Anterior cingulate cortex (tissue), 58 donors: ENCODE results near the gene ARHGEF7.

ENCODE experiments used
- DNase-seq, 58 donors: peaks; one replicate each; lab custom pipeline; 2025; lab: John Stamatoyannopoulos, UW

ARHGEF7 gene

GRCh38 chr13:111165241-111166010 lies 50.3 kb downstream of the ARHGEF7 start:
- DNase-seq, result no peak

- no peak for DNase-seq
Observed at GRCh38 chr13:111166882-111167675, 52.0 kb downstream of the ARHGEF7 start.

GRCh38 chr13:111168107-111168506 lies 53.0 kb downstream of the ARHGEF7 start:
- no peak for DNase-seq

GRCh38 chr13:111171112-111171511 lies 56.0 kb downstream of the ARHGEF7 start:
- no peak for DNase-seq

DNA sequence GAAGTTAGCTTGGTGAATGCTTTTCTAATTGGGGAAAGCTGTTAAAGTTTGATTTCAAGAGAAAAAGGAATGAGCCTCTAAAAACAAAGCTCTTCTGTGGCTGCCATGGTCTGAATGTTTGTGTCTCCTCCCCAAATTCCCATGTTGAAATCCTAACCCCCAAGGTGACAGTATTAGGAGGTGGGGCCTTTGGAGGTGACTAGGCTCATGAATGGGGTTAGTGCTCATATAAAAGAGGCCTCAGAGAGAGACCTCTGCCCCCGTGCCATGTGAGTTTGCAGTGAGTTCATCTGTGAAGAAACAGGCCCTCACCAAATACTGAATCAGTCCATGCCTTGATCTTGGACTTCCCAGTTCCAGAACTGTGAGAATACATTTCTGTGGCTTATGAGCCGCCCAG lies 56.5 kb downstream of the ARHGEF7 start:
- DNase-seq, result no peak

GRCh38 chr13:111174377-111175114 lies 59.4 kb downstream of the ARHGEF7 start:
- DNase-seq, result peak in 5 of 58 donors; percentile 1 to 23 (median 12)

GRCh38 chr13:111175372-111175771 lies 60.3 kb downstream of the ARHGEF7 start:
- DNase-seq, result no peak

- DNase-seq, result no peak
Observed at GRCh38 chr13:111175935-111176334, 60.8 kb downstream of the ARHGEF7 start.

DNA sequence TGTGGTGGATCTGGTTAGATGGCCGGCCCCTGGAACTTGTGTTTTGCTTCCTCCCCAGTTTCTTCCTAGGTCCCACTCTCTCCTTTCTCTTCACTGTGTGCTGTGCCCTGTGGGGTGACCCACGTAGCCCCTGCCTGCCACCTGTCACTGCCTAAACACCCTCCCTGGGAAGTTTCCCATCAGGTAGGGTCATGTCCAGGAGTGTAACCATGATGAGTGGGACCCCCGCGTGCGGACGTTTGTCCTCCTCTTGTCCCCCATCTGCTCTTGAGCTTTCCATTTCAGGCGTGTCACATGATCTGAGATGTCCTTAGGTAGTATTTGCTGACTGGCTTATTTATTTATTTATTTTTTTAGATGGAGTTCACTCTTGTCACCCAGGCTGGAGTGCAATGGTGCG lies 61.3 kb downstream of the ARHGEF7 start:
- DNase-seq, result no peak

DNA sequence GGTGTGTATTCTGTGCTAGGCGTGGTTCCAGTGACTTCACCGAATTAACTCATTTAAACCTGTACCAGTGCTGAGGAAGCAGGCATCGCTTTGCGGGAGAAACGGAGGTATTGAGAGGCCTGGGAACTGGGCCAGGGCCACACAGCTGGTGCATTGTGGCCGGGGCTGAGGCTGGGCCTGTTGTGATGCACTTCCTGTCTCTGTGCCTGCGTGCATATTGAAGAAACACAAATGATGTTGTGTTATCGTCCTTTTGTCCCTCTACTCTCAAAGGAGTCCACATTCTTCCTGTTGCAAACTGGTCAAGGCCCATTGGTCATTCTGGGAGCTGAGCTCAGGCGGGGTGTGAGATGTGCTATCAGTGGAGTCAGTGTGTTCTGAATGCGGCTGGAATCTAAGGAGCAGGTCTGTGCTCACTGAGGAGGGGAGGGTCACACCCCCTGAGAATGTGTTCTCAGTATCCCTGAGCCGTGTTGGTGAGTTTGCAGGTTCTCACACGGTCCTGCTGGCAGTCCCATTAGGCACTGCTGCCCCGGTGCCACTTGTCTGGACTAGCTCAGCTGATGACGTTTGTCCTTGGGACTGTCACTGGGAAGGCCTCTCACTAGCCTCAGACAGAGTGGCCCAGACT lies 62.1 kb downstream of the ARHGEF7 start:
- peak in 45 of 58 donors; percentile 19 to 85 (median 58) for DNase-seq

- DNase-seq, result no peak
Observed at GRCh38 chr13:111177921-111178320, 62.8 kb downstream of the ARHGEF7 start.

GRCh38 chr13:111178402-111178801 lies 63.3 kb downstream of the ARHGEF7 start:
- peak in 8 of 58 donors; percentile 7 to 38 (median 12) for DNase-seq

GRCh38 chr13:111179908-111180760 lies 65.0 kb downstream of the ARHGEF7 start:
- DNase-seq, result no peak

GRCh38 chr13:111181977-111182376 lies 66.9 kb downstream of the ARHGEF7 start:
- no peak for DNase-seq

GRCh38 chr13:111183087-111183645 lies 68.1 kb downstream of the ARHGEF7 start:
- DNase-seq, result no peak

DNA sequence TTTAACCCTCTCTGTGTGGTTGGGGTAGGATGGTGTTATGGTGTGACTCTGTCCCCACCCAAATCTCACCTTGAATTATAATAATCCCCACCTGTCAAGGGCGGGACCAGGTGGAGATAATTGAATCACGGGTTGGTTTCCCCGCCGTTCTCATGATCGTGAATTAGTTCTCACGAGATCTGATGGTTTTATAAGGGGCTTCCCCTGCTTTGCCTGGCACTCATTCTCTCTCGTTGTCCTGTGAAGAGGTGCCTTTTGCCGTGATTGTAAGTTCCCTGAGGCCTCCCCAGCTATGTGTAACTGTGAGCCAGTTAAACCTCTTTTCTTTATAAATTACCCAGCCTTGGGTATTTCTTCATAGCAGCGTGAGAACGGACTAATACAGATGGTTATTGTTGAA lies 68.8 kb downstream of the ARHGEF7 start:
- DNase-seq, result no peak

- DNase-seq, result peak in 19 of 58 donors; percentile 16 to 60 (median 35)
Observed at GRCh38 chr13:111184458-111185401, 69.6 kb downstream of the ARHGEF7 start.
